ENCODE results near the gene SLC31A1.

SLC31A1 gene

GRCh38 chr9:113254991-113255390 lies 33.6 kb downstream of the SLC31A1 start:
- Histone ChIP-seq H3K9me2 (replicated peaks; ENCODE audit: insufficient read depth, low read length) (no peaks in the 10 kb centered on the region), H3K27ac (ENCODE audit: low read depth, low read length) (no peak overlapping the region), H3K4me3 (ENCODE audit: insufficient read depth, low read length, poor library complexity, severe bottlenecking) (no peak overlapping the region), H2AFZ (ENCODE audit: low read depth, low read length, severe bottlenecking) (no peak overlapping the region), H3K9ac (ENCODE audit: low read length) (no peak overlapping the region), H3F3A (ENCODE audit: insufficient read depth) (no peaks in the 10 kb centered on the region), H3K36me3 (ENCODE audit: low read length) (no peaks in the 10 kb centered on the region; the same call in 1 of the 2 replicates), H4K20me1 (ENCODE audit: low read depth, low read length) (no peaks in the 10 kb centered on the region), H3K79me2 (ENCODE audit: insufficient read depth, low read length) (no peaks in the 10 kb centered on the region), H3K9me3 (ENCODE audit: insufficient read depth, low read length) (no peaks in the 10 kb centered on the region), H3K27me3 (ENCODE audit: low read length) (no peaks in the 10 kb centered on the region), H3K4me2 (ENCODE audit: low read depth, low read length, poor library complexity, severe bottlenecking) (no peak overlapping the region)
- TF ChIP-seq EZH2phosphoT487 (conservative IDR thresholded peaks at IDR 0.05; ENCODE audit: low read length) (no peak), CTCF (IDR thresholded peaks at IDR 0.05; ENCODE audit: insufficient read depth, low read length, poor library complexity, severe bottlenecking) (no peak)

GRCh38 chr9:113255438-113255837 lies 34.1 kb downstream of the SLC31A1 start:
- Histone ChIP-seq H3K4me2 (ENCODE audit: low read depth, low read length, poor library complexity, severe bottlenecking) (no peak overlapping the region), H2AFZ (ENCODE audit: low read depth, low read length, severe bottlenecking) (no peak overlapping the region), H3K4me3 (ENCODE audit: insufficient read depth, low read length, poor library complexity, severe bottlenecking) (no peak overlapping the region), H3K36me3 (ENCODE audit: low read length) (no peaks in the 10 kb centered on the region; the same call in 1 of the 2 replicates), H3K79me2 (ENCODE audit: insufficient read depth, low read length) (no peaks in the 10 kb centered on the region), H3K27ac (ENCODE audit: low read depth, low read length) (no peak overlapping the region), H3K9me3 (ENCODE audit: insufficient read depth, low read length) (no peaks in the 10 kb centered on the region), H4K20me1 (ENCODE audit: low read depth, low read length) (no peaks in the 10 kb centered on the region), H3F3A (ENCODE audit: insufficient read depth) (no peaks in the 10 kb centered on the region), H3K9ac (ENCODE audit: low read length) (no peak overlapping the region), H3K9me2 (replicated peaks; ENCODE audit: insufficient read depth, low read length) (no peaks in the 10 kb centered on the region), H3K27me3 (ENCODE audit: low read length) (no peaks in the 10 kb centered on the region)
- TF ChIP-seq EZH2phosphoT487 (conservative IDR thresholded peaks at IDR 0.05; ENCODE audit: low read length) (no peak), CTCF (IDR thresholded peaks at IDR 0.05; ENCODE audit: insufficient read depth, low read length, poor library complexity, severe bottlenecking) (no peak)

- no peak overlapping the region for H3K9ac ChIP-seq (ENCODE audit: low read length)
- H3K4me2 ChIP-seq (ENCODE audit: low read depth, low read length, poor library complexity, severe bottlenecking), result no peak overlapping the region
- H3K79me2 ChIP-seq (ENCODE audit: insufficient read depth, low read length), result no peaks in the 10 kb centered on the region
- no peaks in the 10 kb centered on the region for H3K9me3 ChIP-seq (ENCODE audit: insufficient read depth, low read length)
- H3F3A ChIP-seq (ENCODE audit: insufficient read depth), result no peaks in the 10 kb centered on the region
- no peaks in the 10 kb centered on the region; the same call in 1 of the 2 replicates for H3K36me3 ChIP-seq (ENCODE audit: low read length)
- no peak overlapping the region for H2AFZ ChIP-seq (ENCODE audit: low read depth, low read length, severe bottlenecking)
- H4K20me1 ChIP-seq (ENCODE audit: low read depth, low read length), result no peaks in the 10 kb centered on the region
- no peak overlapping the region for H3K27ac ChIP-seq (ENCODE audit: low read depth, low read length)
- H3K4me3 ChIP-seq (ENCODE audit: insufficient read depth, low read length, poor library complexity, severe bottlenecking), result no peak overlapping the region
- no peak for TF ChIP-seq CTCF (IDR thresholded peaks at IDR 0.05; ENCODE audit: insufficient read depth, low read length, poor library complexity, severe bottlenecking)
- TF ChIP-seq EZH2phosphoT487 (conservative IDR thresholded peaks at IDR 0.05; ENCODE audit: low read length), result no peak
- H3K9me2 ChIP-seq (replicated peaks; ENCODE audit: insufficient read depth, low read length), result no peaks in the 10 kb centered on the region
- no peaks in the 10 kb centered on the region for H3K27me3 ChIP-seq (ENCODE audit: low read length)
These were observed 36.5 kb downstream of the SLC31A1 start for GRCh38 chr9:113257863-113258262.
